ENCODE results near the gene RAC2. TPM values are rescaled to one million over a fixed set of nuclear protein-coding genes. Genes with fewer than 3 reads are reported as not detected.

The RAC2 gene
- total and polyA plus RNA-seq, 2 experiments from 2014 or later: 9.9 to 10.5 TPM

DNA sequence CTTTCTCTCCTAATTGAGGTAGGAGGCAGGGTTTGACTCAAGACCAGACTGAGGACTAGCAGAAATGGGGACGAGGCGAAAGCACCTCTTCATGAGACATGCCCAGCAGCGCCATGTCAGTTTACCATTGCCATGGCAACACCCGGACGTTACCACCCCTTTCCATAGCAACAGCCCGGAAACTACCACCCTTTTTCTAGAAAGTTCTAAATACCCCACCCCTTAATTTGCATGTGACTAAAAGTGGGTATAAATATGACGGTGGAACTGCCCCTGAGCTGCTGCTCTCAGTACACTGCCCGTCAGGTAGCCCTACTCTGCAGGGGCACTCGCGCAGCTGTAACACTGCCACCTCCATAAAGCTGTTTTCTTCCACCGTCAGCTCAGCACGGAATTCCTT lies 5.9 kb upstream of the RAC2 start:
- Histone ChIP-seq H2AFZ (no peak overlapping the region), H3K9me3 (ENCODE audit: low read depth) (no peaks in the 10 kb centered on the region), H3K4me1 (ENCODE audit: insufficient read depth) (no peaks in the 10 kb centered on the region), H3K36me3 (replicated peaks; ENCODE audit: insufficient read depth, low read depth) (no peaks in the 10 kb centered on the region), H3K27ac (no peak overlapping the region), H3K9me2 (replicated peaks; ENCODE audit: insufficient read depth) (no peaks in the 10 kb centered on the region), H3K27me3 (no peaks in the 10 kb centered on the region), H4K20me1 (ENCODE audit: insufficient read depth, poor library complexity, severe bottlenecking) (no peaks in the 10 kb centered on the region), H3K4me3 (no peak overlapping the region), H3K4me2 (no peak overlapping the region), H3K79me2 (no peaks in the 10 kb centered on the region)
- no peak for DNase-seq (ENCODE audit: low spot score)
- TF ChIP-seq CTCF (IDR thresholded peaks at IDR 0.05; ENCODE audit: poor library complexity) (no peak), EZH2 (IDR thresholded peaks at IDR 0.05; ENCODE audit: borderline replicate concordance) (no peak), EZH2phosphoT487 (IDR thresholded peaks at IDR 0.05; ENCODE audit: low read depth, severe bottlenecking, unreplicated experiment) (no peak)
- WGBS (ENCODE audit: low lambda C conversion rate, missing lambda C conversion rate): 83% methylated on average over 12 of the region's 12 CpGs

GRCh38 chr22:37248251-37248650 lies 4.2 kb upstream of the RAC2 start:
- H3K27me3 ChIP-seq: no peaks in the 10 kb centered on the region
- no peak overlapping the region for H3K27ac ChIP-seq
- H4K20me1 ChIP-seq (ENCODE audit: insufficient read depth, poor library complexity, severe bottlenecking): no peaks in the 10 kb centered on the region

GRCh38 chr22:37245740-37246139 lies 1.7 kb upstream of the RAC2 start:
- DNase-seq (ENCODE audit: low spot score): no peak
- no peak for TF ChIP-seq CTCF (IDR thresholded peaks at IDR 0.05; ENCODE audit: poor library complexity)
- TF ChIP-seq EZH2phosphoT487 (IDR thresholded peaks at IDR 0.05; ENCODE audit: low read depth, severe bottlenecking, unreplicated experiment): no peak
- no peak for TF ChIP-seq EZH2 (IDR thresholded peaks at IDR 0.05; ENCODE audit: borderline replicate concordance)
- Histone ChIP-seq H4K20me1 (ENCODE audit: insufficient read depth, poor library complexity, severe bottlenecking) (no peaks in the 10 kb centered on the region), H2AFZ (no peak overlapping the region), H3K4me1 (ENCODE audit: insufficient read depth) (peaks cover 3% of the 10 kb centered on the region), H3K9me3 (ENCODE audit: low read depth) (no peaks in the 10 kb centered on the region), H3K79me2 (no peaks in the 10 kb centered on the region), H3K9me2 (replicated peaks; ENCODE audit: insufficient read depth) (no peaks in the 10 kb centered on the region), H3K27ac (no peak overlapping the region), H3K27me3 (no peaks in the 10 kb centered on the region), H3K4me2 (no peak overlapping the region), H3K36me3 (replicated peaks; ENCODE audit: insufficient read depth, low read depth) (no peaks in the 10 kb centered on the region), H3K4me3 (no peak overlapping the region)
- WGBS (ENCODE audit: low lambda C conversion rate, missing lambda C conversion rate): 78% methylated on average over 6 of the region's 6 CpGs

More at GRCh38 chr22:37248251-37248650, 4.2 kb upstream of the RAC2 start:
- H3K4me1 ChIP-seq (ENCODE audit: insufficient read depth): peaks cover 3% of the 10 kb centered on the region
- WGBS (ENCODE audit: low lambda C conversion rate, missing lambda C conversion rate): 80% methylated on average over 6 of the region's 6 CpGs
- H3K9me2 ChIP-seq (replicated peaks; ENCODE audit: insufficient read depth): no peaks in the 10 kb centered on the region
- H3K4me3 ChIP-seq: no peak overlapping the region
- H3K36me3 ChIP-seq (replicated peaks; ENCODE audit: insufficient read depth, low read depth): no peaks in the 10 kb centered on the region
- no peaks in the 10 kb centered on the region for H3K9me3 ChIP-seq (ENCODE audit: low read depth)
- no peaks in the 10 kb centered on the region for H3K79me2 ChIP-seq
- H3K4me2 ChIP-seq: no peak overlapping the region
- TF ChIP-seq EZH2 (IDR thresholded peaks at IDR 0.05; ENCODE audit: borderline replicate concordance): no peak
- no peak for TF ChIP-seq EZH2phosphoT487 (IDR thresholded peaks at IDR 0.05; ENCODE audit: low read depth, severe bottlenecking, unreplicated experiment)
- no peak for TF ChIP-seq CTCF (IDR thresholded peaks at IDR 0.05; ENCODE audit: poor library complexity)
- DNase-seq (ENCODE audit: low spot score): no peak
- H2AFZ ChIP-seq: no peak overlapping the region
